Stimulated activated CD4-positive, alpha-beta T cell treated with anti-CD3 and anti-CD28 coated beads, Interleukin-4, amount 100 ng/mL, for 1 hour (primary cell): Measurements from ENCODE around the gene PDCD1.

Source experiments
- DNase-seq: peaks from one replicate; pipeline ENCODE4 v3.0.0-alpha.2; 2020

Gene PDCD1

GRCh38 chr2:241895427-241895711, 36.7 kb upstream of the PDCD1 start:
- DNase-seq, result no peak

DNA sequence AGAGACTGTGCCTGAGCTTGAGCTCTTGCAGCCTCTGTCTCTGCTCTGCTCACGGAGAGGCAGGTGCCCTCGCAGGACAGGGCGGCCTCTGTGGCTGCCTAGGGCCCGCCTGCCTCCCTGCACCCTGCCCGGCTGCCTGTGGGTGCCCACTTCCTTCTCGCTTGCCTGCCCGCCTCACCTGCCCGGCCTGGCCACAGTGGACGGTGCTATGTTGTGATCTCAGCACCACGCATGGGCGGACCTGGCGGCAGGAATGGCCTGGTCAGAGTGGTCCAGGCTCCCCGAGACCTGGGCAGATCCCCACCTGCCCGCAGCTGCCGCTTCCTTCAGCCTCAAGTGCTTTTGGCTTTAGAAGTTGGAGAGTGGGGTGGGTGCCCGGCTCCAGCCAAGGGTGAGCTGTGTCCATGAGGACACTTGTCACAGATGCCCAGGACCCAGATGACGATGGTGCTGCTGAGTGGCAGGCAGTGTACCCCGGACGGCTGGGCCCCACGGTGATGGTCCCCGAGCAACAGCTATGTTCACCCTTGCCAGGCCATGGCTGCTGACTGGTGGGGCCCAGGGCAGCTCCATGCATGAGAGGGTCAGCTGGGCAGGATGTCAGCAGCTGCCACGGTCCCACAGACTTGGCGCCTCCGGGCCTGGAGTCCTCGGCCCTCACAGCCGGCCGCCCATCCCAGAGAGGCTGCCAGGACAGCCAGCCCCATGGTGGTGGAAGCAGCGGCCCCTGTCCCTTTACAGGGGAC, 36.2 kb upstream of the PDCD1 start:
- no peak for DNase-seq

DNA sequence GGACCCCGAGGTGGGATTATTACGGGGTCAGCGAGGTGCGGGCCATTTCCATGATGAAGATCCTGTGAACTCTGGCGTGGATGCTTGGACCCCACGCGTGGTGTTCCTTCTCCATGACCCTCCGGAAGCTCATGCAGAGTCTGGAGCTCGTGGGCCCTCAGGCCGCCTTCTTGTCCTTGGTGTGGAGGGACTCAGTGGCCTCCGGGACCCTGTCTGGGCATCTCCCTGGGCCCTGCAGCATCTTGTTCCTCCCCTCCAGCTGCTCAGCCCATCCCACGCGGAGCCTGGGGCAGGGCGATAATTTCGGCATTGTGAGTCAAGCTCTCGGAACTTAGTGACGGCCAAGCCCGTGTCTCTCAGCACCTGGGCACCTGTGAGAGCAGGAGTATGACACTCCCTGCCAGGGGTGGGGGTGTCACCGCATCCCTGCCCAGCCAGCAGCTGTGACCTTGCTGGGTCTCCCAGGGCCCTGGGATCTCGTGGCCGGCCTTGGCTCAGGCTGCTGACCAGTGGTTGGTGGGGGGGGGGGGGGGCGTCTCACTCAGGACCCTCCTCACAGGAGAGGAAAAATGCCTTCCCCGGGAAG, 35.5 kb upstream of the PDCD1 start:
- no peak for DNase-seq

GRCh38 chr2:241893265-241893664, 34.6 kb upstream of the PDCD1 start:
- DNase-seq, result no peak

- DNase-seq, result no peak
Measured at GRCh38 chr2:241892299-241893137, 33.8 kb upstream of the PDCD1 start.

DNA sequence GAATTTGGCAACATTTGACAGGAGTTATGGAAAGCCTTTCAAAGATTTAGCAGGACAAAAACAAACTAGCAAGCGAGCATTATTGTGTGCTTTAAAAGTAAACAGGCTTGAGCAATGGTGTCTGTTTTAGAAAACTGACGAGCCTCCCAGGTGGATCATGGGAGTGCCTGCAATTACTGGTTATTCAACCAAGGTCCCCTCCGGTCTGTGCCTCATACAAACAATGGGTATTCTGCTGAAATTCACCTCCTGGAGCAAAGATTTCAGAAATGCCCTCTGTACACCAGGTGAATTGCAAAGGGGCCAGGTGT, 33.2 kb upstream of the PDCD1 start:
- DNase-seq, result no peak

DNA sequence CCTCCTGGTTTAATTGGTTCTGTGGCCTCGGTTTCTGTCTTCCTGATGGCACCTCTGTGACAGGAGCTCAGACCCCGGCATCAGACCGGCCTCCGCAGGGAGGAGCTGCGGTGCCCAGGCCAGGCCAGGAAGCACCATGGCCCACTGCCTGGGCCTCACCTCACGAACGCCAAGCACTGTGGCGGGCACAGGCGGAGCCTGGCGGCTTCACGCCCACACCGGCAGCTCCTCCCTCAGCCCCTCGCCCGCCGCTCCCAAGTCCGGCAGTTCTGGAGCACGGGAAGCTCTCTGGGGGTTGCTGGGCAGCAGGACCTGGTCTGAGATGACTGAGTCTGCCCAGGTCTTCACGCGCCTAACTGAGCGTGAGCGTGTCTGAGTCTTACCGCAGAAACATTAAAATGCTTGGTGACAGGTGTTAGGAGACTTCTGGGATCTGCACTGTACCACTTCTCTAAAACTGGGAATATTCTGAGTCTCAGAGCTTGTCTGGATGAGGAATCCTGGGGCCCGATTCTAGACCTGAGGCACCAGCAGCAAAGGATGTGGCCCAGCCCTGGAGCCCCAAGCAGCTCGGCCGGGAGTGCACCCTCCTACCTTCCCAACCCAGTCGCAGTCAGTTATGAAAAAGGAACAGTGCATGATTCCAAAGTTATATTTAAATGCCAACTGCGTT, 32.8 kb upstream of the PDCD1 start:
- no peak for DNase-seq

DNA sequence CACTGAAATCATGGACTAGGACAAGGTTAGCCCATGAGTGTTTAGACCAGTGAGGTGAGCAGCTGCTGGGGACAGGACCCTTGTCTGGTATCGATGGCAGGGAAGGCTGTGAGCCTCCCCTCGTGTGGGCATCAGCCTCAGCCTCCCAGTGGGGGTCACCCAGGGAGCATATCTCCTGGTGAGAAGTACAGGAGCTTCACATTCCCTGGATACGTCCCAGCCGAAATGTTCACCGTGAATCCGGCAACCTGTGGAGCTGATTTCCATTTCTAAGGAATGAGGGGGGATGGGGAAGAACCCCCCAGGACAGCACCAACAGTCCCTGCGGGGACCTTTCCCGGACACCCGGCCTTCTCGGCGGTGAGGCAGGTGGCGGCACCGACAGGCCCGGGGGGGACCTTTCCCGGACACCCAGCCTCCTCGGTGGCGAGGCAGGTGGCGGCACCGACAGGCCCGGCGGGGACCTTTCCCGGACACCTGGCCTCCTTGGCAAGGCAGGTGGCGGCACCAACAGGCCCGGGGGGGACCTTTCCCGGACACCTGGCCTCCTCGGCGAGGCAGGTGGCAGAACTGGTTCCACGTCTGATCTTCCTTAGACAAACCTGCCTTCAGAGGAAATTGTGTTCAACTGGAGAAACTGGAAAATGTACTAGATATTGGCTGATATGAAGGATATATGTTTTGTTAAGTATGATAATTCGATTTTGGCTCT, 32.0 kb upstream of the PDCD1 start:
- no peak for DNase-seq

GRCh38 chr2:241888641-241889040, 29.9 kb upstream of the PDCD1 start:
- DNase-seq, result no peak

DNA sequence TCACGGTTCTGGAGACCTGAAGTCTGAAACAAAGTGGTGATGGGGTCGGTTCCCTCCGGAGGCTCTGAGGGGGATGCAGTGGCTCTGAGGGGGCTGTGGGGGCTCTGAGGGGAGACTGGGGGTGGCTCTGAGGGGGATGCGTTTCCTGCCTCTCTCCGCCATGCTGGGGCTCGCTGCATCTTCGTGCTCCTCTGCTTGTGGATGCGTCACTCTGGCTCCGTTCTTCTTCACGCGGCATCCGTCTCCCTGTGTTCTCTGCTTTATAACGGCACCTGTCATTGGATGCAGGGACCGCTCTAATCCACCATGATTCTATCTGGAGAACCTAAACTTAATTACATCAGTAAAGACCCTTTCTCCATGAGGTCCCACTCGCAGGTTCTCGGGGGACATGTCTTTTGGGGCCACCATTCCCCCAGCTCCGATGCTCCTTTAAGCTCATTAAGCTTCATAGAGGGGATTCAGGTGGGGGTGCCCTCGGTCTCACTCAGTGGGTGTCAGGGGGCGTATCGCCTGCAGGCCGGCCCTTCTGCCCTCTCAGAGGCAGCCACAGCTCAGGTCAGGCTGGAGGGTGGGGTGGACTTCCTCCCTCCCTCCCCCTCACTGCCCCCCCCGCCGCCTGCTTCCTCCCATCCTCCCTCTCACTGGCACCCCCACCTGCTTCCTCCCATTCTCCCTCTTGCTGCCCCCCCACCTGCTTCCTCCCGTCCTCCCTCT, 29.3 kb upstream of the PDCD1 start:
- no peak for DNase-seq

GRCh38 chr2:241886840-241887447, 28.2 kb upstream of the PDCD1 start:
- no peak for DNase-seq

GRCh38 chr2:241885946-241886643, 27.4 kb upstream of the PDCD1 start:
- DNase-seq, result no peak

- DNase-seq, result no peak
Measured at GRCh38 chr2:241885291-241885945, 26.7 kb upstream of the PDCD1 start.

GRCh38 chr2:241884951-241885290, 26.2 kb upstream of the PDCD1 start:
- no peak for DNase-seq

- peak; percentile 75 for DNase-seq
Measured at GRCh38 chr2:241882091-241882625, 23.5 kb upstream of the PDCD1 start.

- DNase-seq, result no peak
Measured at GRCh38 chr2:241880311-241881073, 21.8 kb upstream of the PDCD1 start.

GRCh38 chr2:241879326-241879725, 20.6 kb upstream of the PDCD1 start:
- no peak for DNase-seq

DNA sequence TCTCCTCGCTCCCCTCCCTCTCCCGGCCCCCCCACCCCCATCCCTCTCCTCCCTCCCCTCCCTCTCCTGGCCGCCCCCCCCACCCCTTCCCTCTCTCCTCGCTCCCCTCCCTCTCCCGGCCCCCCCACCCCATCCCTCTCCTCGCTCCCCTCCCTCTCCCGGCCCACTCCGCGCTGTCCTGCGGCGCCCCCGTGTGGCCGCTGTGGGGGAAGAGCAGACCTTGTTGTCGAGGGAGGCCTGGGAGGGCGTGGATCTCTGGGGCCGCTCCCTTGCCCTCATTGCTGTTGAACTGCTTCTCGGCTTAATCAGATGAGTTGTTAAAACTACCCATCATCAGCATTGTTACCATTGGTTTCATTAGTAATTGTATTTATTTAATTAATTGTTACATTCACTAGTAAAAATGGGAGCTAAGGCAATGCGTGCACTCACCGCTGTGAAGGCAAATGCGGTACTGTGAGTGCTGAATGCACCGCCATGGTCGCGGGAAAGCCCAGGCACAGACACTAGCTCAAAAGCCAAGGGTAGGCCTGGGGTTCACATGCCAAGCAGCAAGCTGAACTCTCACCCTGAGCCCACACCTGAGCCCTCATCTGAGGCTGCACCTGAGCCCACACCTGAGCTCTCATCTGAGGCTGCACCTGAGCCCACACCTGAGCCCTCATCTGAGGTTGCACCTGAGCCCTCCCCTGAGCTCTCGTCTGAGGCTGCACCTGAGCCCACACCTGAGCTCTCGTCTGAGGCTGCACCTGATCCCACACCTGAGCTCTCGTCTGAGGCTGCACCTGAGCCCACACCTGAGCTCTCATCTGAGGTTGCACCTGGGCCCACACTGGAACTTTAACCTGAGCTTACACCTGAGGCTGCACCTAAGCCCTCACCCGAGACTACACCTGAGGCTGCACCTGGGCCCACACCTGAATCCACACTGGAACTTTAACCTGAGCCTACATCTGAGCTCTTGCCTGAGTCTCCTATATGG, 19.6 kb upstream of the PDCD1 start:
- DNase-seq, result peak; percentile 77
